GM23338 (cell line): ENCODE measurements around the gene MAP7D1. TPM values are rescaled to one million over a fixed set of nuclear protein-coding genes. Genes with fewer than 3 reads are reported as not detected.
A peak's percentile ranks its signal among the peaks of the same experiment; 100 is the strongest.
"Not testable (repeated sequence)": the region's sequence is repeated elsewhere in the genome, so short reads cannot be mapped to it uniquely, and the experiment has no call there.

Source experiments
- ATAC-seq: fragments of 200-7000 bp; cut with Tn5 transposase; 3 replicates; pipeline ENCODE4 v1.9.1; 2020
- DNase-seq: peaks from one replicate; pipeline ENCODE4 v3.0.0-alpha.2; 2015; ENCODE audit warnings: low spot score
- H2AFZ ChIP-seq: fragments of 200-600 bp; sonication (generic); 2 replicates; pipeline ENCODE4 v1.8.0; 2016; ENCODE audit warnings: antibody characterized with exemption, mild to moderate bottlenecking, moderate library complexity
- H3F3A ChIP-seq: fragments of 200-600 bp; sonication (generic); replicated peaks from 2 replicates; pipeline ENCODE4 v1.8.0; 2017; ENCODE audit warnings: antibody characterized with exemption, mixed run types, low read depth
- H3K27ac ChIP-seq: fragments of 200-600 bp; sonication (generic); 2 replicates; pipeline ENCODE4 v1.6.1; 2016; ENCODE audit warnings: low read depth
- H3K27me3 ChIP-seq: fragments of 200-600 bp; sonication (generic); 2 replicates; pipeline ENCODE4 v1.8.0; 2016; ENCODE audit warnings: mild to moderate bottlenecking, mixed run types, moderate library complexity; ENCODE audit not compliant: insufficient read depth
- H3K36me3 ChIP-seq: fragments of 200-600 bp; sonication (generic); 2 replicates; pipeline ENCODE4 v1.8.0; 2016; ENCODE audit warnings: mild to moderate bottlenecking; ENCODE audit not compliant: insufficient read depth
- H3K4me1 ChIP-seq: fragments of 200-600 bp; sonication (generic); 2 replicates; pipeline ENCODE4 v1.8.0; 2016; ENCODE audit warnings: mild to moderate bottlenecking, moderate library complexity; ENCODE audit not compliant: insufficient read depth
- H3K4me2 ChIP-seq: fragments of 200-600 bp; sonication (generic); 2 replicates; pipeline ENCODE4 v1.7.1; 2017; ENCODE audit warnings: mixed run types
- H3K4me3 ChIP-seq: fragments of 200-600 bp; sonication (generic); 2 replicates; pipeline ENCODE4 v1.6.1; 2016; ENCODE audit warnings: mixed run types
- H3K79me2 ChIP-seq: fragments of 200-600 bp; sonication (generic); replicated peaks from 2 replicates; pipeline ENCODE4 v1.8.0; 2017; ENCODE audit warnings: mild to moderate bottlenecking; ENCODE audit not compliant: insufficient read depth
- H3K9me2 ChIP-seq: fragments of 200-600 bp; sonication (generic); 2 replicates; pipeline ENCODE4 v1.8.0; 2017; ENCODE audit not compliant: insufficient read depth
- H4K20me1 ChIP-seq: fragments of 200-600 bp; sonication (generic); replicated peaks from 2 replicates; pipeline ENCODE4 v1.8.0; 2017; ENCODE audit warnings: mild to moderate bottlenecking; ENCODE audit not compliant: insufficient read depth
- H3K27ac Mint-ChIP-seq: 2 replicates; pipeline ENCODE4 v1.8.0; 2020; ENCODE audit warnings: inconsistent platforms, mild to moderate bottlenecking, moderate library complexity, mixed read lengths
- H3K27me3 Mint-ChIP-seq: 3 replicates; pipeline ENCODE4 v1.8.0; 2022; ENCODE audit warnings: low read depth, mild to moderate bottlenecking, moderate library complexity, mixed read lengths, inconsistent platforms; ENCODE audit not compliant: insufficient read depth, poor library complexity
- H3K36me3 Mint-ChIP-seq: 3 replicates; pipeline ENCODE4 v1.8.0; 2021; ENCODE audit warnings: low read depth, mild to moderate bottlenecking, inconsistent platforms, moderate library complexity, mixed read lengths
- H3K4me1 Mint-ChIP-seq: 3 replicates; pipeline ENCODE4 v1.8.0; 2020; ENCODE audit warnings: mild to moderate bottlenecking, inconsistent platforms, mixed read lengths
- H3K4me3 Mint-ChIP-seq: 3 replicates; pipeline ENCODE4 v1.8.0; 2021; ENCODE audit warnings: moderate library complexity, mild to moderate bottlenecking, inconsistent platforms, mixed read lengths
- H3K9me3 Mint-ChIP-seq: 3 replicates; pipeline ENCODE4 v1.8.0; 2020; ENCODE audit warnings: moderate library complexity, mild to moderate bottlenecking, inconsistent platforms, mixed read lengths
- CTCF ChIP-seq, 2 experiments: fragments of 200-600 bp in 1 of 2; sonication (generic) in 1 of 2; conservative IDR thresholded peaks; 2 replicates each; pipeline versions ENCODE4 v1.5.1 to v1.6.1; 2016 to 2017; ENCODE audit warnings: antibody characterized with exemption in 2 of 2, low read depth in 2 of 2, mild to moderate bottlenecking in 2 of 2, moderate library complexity in 1 of 2
- EZH2 ChIP-seq: fragments of 200-600 bp; sonication (generic); IDR thresholded peaks from one replicate; pipeline ENCODE4 v1.8.0; 2017; ENCODE audit warnings: antibody characterized with exemption, mild to moderate bottlenecking, low read depth; ENCODE audit not compliant: unreplicated experiment
- ZNF462 ChIP-seq: fragments of 250-450 bp; sonication (Bioruptor Pico); IDR thresholded peaks from 2 replicates; pipeline ENCODE4 v1.5.0; 2020; ENCODE audit warnings: mild to moderate bottlenecking, moderate library complexity
- polyA plus RNA-seq: library from polyadenylated mRNA; unstranded; fragments of >200 nt; fragmentation: Nextera tagmentation; extraction: Ambion mirVana; gene quantifications from 2 replicates; pipeline ENCODE4 v1.2.1, GENCODE V29; 2016
- total RNA-seq: library from RNA; depleted of rRNA; stranded (reverse); fragments of >200 nt; shearing (Covaris generic); gene quantifications from 2 replicates; pipeline ENCODE4 v1.2.3, GENCODE V29; 2014

MAP7D1 gene
- total and polyA plus RNA-seq, 2 experiments from 2014 or later: 13.8 to 59.8 TPM

- Histone ChIP-seq H3K27me3 (no peaks in the 10 kb centered on the region), H4K20me1 (no peaks in the 10 kb centered on the region), H3K36me3 (no peaks in the 10 kb centered on the region), H3K27ac (no peak overlapping the region), H3K4me1 (no peaks in the 10 kb centered on the region), H2AFZ (no peak overlapping the region), H3K79me2 (no peaks in the 10 kb centered on the region), H3F3A (0 out of 2 replicates have a peak, but pooled peaks cover 5% of the 10 kb centered on the region), H3K9me2 (no peaks in the 10 kb centered on the region), H3K4me2 (no peak overlapping the region), H3K4me3 (no peak overlapping the region)
- Mint-ChIP-seq H3K4me3 (no peak overlapping the region), H3K9me3 (no peaks in the 10 kb centered on the region), H3K27me3 (peaks cover 2% of the 10 kb centered on the region), H3K27ac (no peak overlapping the region; the same call in 1 of the 2 replicates), H3K4me1 (no peaks in the 10 kb centered on the region), H3K36me3 (no peaks in the 10 kb centered on the region)
- ATAC-seq: peak; percentile 78
- no peak for TF ChIP-seq EZH2
- peak; percentile 17 to 69; a peak in 2 of 4 replicates for TF ChIP-seq CTCF (conservative IDR thresholded peaks at IDR 0.05; ENCODE audit: low read depth in 2 of 2)
- no peak for DNase-seq
Measured at GRCh38 chr1:36217670-36218069, 61.7 kb downstream of the MAP7D1 start.

- ATAC-seq, H3K27me3 Mint-ChIP-seq: not testable (repeated sequence)
Measured at GRCh38 chr1:36221901-36222300, 65.9 kb downstream of the MAP7D1 start.

GRCh38 chr1:36222481-36223380, 66.8 kb downstream of the MAP7D1 start:
- peaks cover 12% of the 10 kb centered on the region for H3K4me1 ChIP-seq
- Mint-ChIP-seq H3K27ac (peak overlapping the region; percentile 99), H3K4me1 (peaks cover 22% of the 10 kb centered on the region), H3K4me3 (peak overlapping the region; percentile 100), H3K27me3 (no peaks in the 10 kb centered on the region), H3K36me3 (peaks cover 26% of the 10 kb centered on the region), H3K9me3 (no peaks in the 10 kb centered on the region)
- H3F3A ChIP-seq: 0 out of 2 replicates have a peak, but pooled peaks cover 5% of the 10 kb centered on the region
- no peak for ATAC-seq
- no peaks in the 10 kb centered on the region for H3K36me3 ChIP-seq
- no peaks in the 10 kb centered on the region for H3K27me3 ChIP-seq
- no peaks in the 10 kb centered on the region for H3K9me2 ChIP-seq
- DNase-seq: peak; percentile 32
- peaks cover 28% of the 10 kb centered on the region for H4K20me1 ChIP-seq
- peak overlapping the region; percentile 79 for H3K4me2 ChIP-seq
- peak overlapping the region; percentile 61; the same call in 1 of the 2 replicates for H2AFZ ChIP-seq
- H3K79me2 ChIP-seq: peaks cover 32% of the 10 kb centered on the region
- H3K4me3 ChIP-seq: peak overlapping the region; percentile 58
- peak overlapping the region; percentile 99 for H3K27ac ChIP-seq
- TF ChIP-seq CTCF (conservative IDR thresholded peaks at IDR 0.05; ENCODE audit: low read depth in 2 of 2) (no peak), ZNF462 (CRISPR knock-in tag) (no peak)

More at GRCh38 chr1:36221901-36222300, 65.9 kb downstream of the MAP7D1 start:
- Mint-ChIP-seq H3K36me3 (peaks cover 21% of the 10 kb centered on the region), H3K4me1 (peaks cover 22% of the 10 kb centered on the region)
- H3K27me3 ChIP-seq, H3K4me3 ChIP-seq, DNase-seq, H3K4me2 ChIP-seq, H3K9me2 ChIP-seq, H3K9me3 Mint-ChIP-seq, H2AFZ ChIP-seq, H3K4me3 Mint-ChIP-seq, H3K27ac Mint-ChIP-seq, H3K36me3 ChIP-seq, H3K27ac ChIP-seq, H3F3A ChIP-seq: not testable (repeated sequence)
- Histone ChIP-seq H3K79me2 (peaks cover 24% of the 10 kb centered on the region), H4K20me1 (peaks cover 20% of the 10 kb centered on the region), H3K4me1 (peaks cover 12% of the 10 kb centered on the region)
